SU-DHL-6 (cell line): ENCODE results near the gene THSD7B.

Source experiments
- EZH2phosphoT487 ChIP-seq: fragments of 200-600 bp; sonication (generic), shearing (Covaris generic); conservative IDR thresholded peaks from 2 replicates; pipeline ENCODE4 v1.6.1; 2018; ENCODE audit warnings: mild to moderate bottlenecking, antibody characterized with exemption, low read length, moderate library complexity, mixed read lengths
- TF ChIP-seq, protein P1 (sequence below): fragments of 200-600 bp; sonication (generic); IDR thresholded peaks from one replicate; pipeline ENCODE4 v1.5.1; 2017; ENCODE audit warnings: antibody characterized with exemption, mild to moderate bottlenecking, low read length, moderate library complexity; ENCODE audit not compliant: insufficient read depth, poor library complexity, severe bottlenecking

DNA sequence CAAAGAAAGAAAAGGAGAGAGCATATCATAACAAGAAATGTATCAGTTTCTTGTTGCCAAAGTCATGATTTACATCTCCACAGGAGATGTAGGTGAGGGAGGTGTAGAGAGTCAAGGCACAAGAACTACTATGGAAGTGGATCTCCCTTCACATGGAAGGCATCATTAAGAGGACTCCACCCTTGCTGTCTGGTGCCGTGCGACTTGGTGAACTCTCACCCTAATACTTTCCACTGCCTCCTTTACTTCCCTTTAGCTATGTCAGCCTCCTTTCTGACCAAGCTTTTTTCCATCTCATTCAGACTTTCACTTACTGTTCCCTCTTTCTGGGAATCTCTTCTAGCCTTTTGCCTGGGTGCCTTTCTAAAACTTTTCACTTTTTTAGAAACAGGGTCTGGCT, 490.0 kb downstream of the THSD7B start:
- TF ChIP-seq EZH2phosphoT487 = no peak
- TF ChIP-seq, protein P1, sequence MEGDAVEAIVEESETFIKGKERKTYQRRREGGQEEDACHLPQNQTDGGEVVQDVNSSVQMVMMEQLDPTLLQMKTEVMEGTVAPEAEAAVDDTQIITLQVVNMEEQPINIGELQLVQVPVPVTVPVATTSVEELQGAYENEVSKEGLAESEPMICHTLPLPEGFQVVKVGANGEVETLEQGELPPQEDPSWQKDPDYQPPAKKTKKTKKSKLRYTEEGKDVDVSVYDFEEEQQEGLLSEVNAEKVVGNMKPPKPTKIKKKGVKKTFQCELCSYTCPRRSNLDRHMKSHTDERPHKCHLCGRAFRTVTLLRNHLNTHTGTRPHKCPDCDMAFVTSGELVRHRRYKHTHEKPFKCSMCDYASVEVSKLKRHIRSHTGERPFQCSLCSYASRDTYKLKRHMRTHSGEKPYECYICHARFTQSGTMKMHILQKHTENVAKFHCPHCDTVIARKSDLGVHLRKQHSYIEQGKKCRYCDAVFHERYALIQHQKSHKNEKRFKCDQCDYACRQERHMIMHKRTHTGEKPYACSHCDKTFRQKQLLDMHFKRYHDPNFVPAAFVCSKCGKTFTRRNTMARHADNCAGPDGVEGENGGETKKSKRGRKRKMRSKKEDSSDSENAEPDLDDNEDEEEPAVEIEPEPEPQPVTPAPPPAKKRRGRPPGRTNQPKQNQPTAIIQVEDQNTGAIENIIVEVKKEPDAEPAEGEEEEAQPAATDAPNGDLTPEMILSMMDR = no peak
